Right ventricle myocardium superior (tissue), 1 donor: ENCODE data around the gene C10orf120. TPM values are rescaled to one million over a fixed set of nuclear protein-coding genes. Genes with fewer than 3 reads are reported as not detected.

ENCODE experiments used
- ATAC-seq: fragments of 200-7000 bp; cut with Tn5 transposase; one replicate; pipeline ENCODE4 v1.9.1; 2020; ENCODE audit warnings: mild to moderate bottlenecking; ENCODE audit not compliant: poor library complexity
- DNase-seq: peaks from one replicate; pipeline ENCODE4 v3.0.0-alpha.2; 2020
- intact Hi-C: fragments of 100-400 bp; cut with DNase I; formaldehyde crosslinking; loops from one replicate; pipeline ENCODE4 v1.11.2; 2022
- long read RNA-seq: library from polyadenylated mRNA; unstranded; transcript quantifications from one replicate; pipeline ENCODE4 v2.0.0, GENCODE V29; 2021
- total RNA-seq: library from RNA; stranded (reverse); fragmentation: NEBNext Ultra II Directional; extraction: Animal tissue kit (Norgen Biotek cat#: 25700); gene quantifications from one replicate; pipeline ENCODE4 v1.2.1, GENCODE V29; 2021
- donor health status: DM: no; HTN: yes; CAD: no; lungs with severe emphysema.

The C10orf120 gene
- not detected for total RNA-seq
- long read RNA-seq, result 0 reads

- DNase-seq (no peak), ATAC-seq (no peak)
- intact Hi-C loops, result loop anchor here (5.0 to 10.0 kb wide), 3 partner anchors 53 to 415 kb away; no protein-coding TSS in a partner anchor
These were observed at the start of gene C10orf120 for GRCh38 chr10:122699796-122700455. TSS of gene C10orf120 (minus strand) at chr10:122699846. CDS start at chr10:122699790, 56 bp downstream.

- ATAC-seq (no peak), DNase-seq (no peak)
- intact Hi-C loops, result no loop called here
These were observed 48.9 kb upstream of the C10orf120 start for GRCh38 chr10:122748496-122748895.

- no peak for DNase-seq
- no peak for ATAC-seq
- intact Hi-C loops, result no loop called here
These were observed 46.8 kb upstream of the C10orf120 start for GRCh38 chr10:122746408-122746807.

GRCh38 chr10:122744257-122744656 is 44.6 kb upstream of the C10orf120 start:
- DNase-seq (no peak), ATAC-seq (no peak)
- intact Hi-C loops, result no loop called here

GRCh38 chr10:122740640-122741039 is 41.0 kb upstream of the C10orf120 start:
- no peak for ATAC-seq
- DNase-seq, result no peak
- intact Hi-C loops, result no loop called here

- intact Hi-C loops, result no loop called here
- no peak for DNase-seq
- no peak for ATAC-seq
These were observed 38.4 kb upstream of the C10orf120 start for GRCh38 chr10:122738031-122738430.

GRCh38 chr10:122733931-122734665 is 34.5 kb upstream of the C10orf120 start:
- no peak for DNase-seq
- intact Hi-C loops, result no loop called here
- no peak for ATAC-seq

- DNase-seq (no peak), ATAC-seq (no peak)
- intact Hi-C loops, result no loop called here
These were observed 33.8 kb upstream of the C10orf120 start for GRCh38 chr10:122733443-122733842.

GRCh38 chr10:122730238-122730637 is 30.6 kb upstream of the C10orf120 start:
- ATAC-seq, result no peak
- no peak for DNase-seq
- intact Hi-C loops, result no loop called here

GRCh38 chr10:122729126-122729525 is 29.5 kb upstream of the C10orf120 start:
- no peak for DNase-seq
- no peak for ATAC-seq
- intact Hi-C loops, result no loop called here

- DNase-seq, result no peak
- intact Hi-C loops, result no loop called here
- ATAC-seq, result no peak
These were observed 27.8 kb upstream of the C10orf120 start for GRCh38 chr10:122727426-122727825.

GRCh38 chr10:122725768-122726167 is 26.1 kb upstream of the C10orf120 start:
- ATAC-seq (no peak), DNase-seq (no peak)
- intact Hi-C loops, result no loop called here

- intact Hi-C loops, result no loop called here
- DNase-seq, result no peak
- ATAC-seq, result no peak
These were observed 25.4 kb upstream of the C10orf120 start for GRCh38 chr10:122725006-122725405.

GRCh38 chr10:122721111-122721510 is 21.5 kb upstream of the C10orf120 start:
- intact Hi-C loops, result no loop called here
- ATAC-seq (no peak), DNase-seq (no peak)

- intact Hi-C loops, result no loop called here
- no peak for DNase-seq
- no peak for ATAC-seq
These were observed 16.4 kb upstream of the C10orf120 start for GRCh38 chr10:122716025-122716424.

- DNase-seq (no peak), ATAC-seq (no peak)
- intact Hi-C loops, result no loop called here
These were observed 15.9 kb upstream of the C10orf120 start for GRCh38 chr10:122715576-122715975.

- DNase-seq (no peak), ATAC-seq (no peak)
- intact Hi-C loops, result no loop called here
These were observed 13.6 kb upstream of the C10orf120 start for GRCh38 chr10:122713091-122713885.

- DNase-seq (no peak), ATAC-seq (no peak)
- intact Hi-C loops, result no loop called here
These were observed 10.9 kb upstream of the C10orf120 start for GRCh38 chr10:122710576-122710975.

GRCh38 chr10:122709971-122710370 is 10.3 kb upstream of the C10orf120 start:
- ATAC-seq (no peak), DNase-seq (no peak)
- intact Hi-C loops, result loop anchor here (10.0 kb wide), 1 partner anchor 425 kb away; no protein-coding TSS in a partner anchor
